CD4-positive, alpha-beta T cell treated with Interleukin-21 for 1 hour (primary cell): ENCODE data around the gene NAAA.
"Not testable (repeated sequence)": the region's sequence is repeated elsewhere in the genome, so short reads cannot be mapped to it uniquely, and the experiment has no call there.

Source experiments
- DNase-seq: peaks from one replicate; pipeline ENCODE4 v3.0.0-alpha.2; 2020

The NAAA gene

DNA sequence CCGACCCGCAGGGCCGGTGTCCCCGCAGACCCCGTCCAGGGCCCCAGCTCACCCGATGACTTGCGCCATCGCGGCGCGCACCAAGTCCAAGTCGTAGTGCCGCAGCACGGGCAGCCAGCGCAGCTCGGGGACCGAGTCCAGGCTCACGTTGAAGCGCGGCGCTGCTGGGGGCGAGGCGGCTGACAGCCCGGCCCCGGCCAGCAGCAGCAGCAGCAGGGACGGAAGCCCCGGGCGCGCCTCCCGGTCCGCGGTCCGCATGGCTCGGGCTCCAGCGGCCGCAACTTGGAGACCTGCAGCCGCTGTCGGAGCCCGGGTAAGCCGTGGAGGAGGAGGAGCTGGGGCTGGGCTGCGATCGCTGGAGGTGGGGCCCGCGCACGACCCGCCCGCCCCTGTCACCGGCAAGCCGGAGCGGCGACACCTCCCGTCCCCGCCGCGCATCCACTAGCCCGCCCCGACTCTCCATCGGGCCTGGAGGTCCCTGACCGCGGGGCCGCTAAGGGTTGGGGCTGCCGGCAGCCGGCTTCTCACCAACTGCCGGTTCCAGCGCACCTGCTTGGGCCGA lies at the start of gene NAAA:
TSS of gene NAAA (minus strand) at position 322 of the 562 bp plus-strand sequence. CDS start at position 258, 64 bp downstream.
- peak; percentile 83 for DNase-seq

DNA sequence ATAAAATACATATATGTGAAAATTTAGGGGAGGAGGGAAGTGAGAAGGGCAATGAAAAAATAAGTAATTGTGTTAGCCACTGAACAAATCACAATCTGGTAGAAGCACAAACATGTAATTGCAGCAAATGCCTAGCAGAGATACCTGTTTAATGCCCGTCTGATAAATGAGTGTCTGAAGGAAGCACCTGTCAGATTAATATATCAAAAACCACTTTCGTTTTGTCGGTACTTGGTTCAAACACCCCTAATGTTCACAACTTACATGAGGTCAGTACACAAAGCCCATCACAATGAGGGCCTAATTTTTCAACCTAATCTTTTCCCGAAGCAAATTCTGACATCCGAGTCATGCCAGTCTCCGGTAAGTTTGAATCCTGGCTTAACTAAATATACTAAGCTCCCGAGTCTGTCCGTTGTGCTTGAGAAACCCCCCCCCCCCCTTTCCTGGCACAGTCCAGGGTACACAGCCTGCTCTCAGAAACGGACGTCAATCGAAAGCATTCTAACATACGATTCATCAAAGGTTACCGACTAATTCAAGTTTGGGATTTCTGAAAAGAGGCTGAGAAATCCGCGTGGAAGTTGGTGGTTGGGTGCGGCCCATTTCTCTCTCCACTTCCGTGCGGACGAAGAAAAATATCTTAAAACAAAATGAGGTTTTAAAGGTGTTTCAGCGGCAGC lies 49.2 kb upstream of the NAAA start:
- DNase-seq: peak; percentile 6

DNA sequence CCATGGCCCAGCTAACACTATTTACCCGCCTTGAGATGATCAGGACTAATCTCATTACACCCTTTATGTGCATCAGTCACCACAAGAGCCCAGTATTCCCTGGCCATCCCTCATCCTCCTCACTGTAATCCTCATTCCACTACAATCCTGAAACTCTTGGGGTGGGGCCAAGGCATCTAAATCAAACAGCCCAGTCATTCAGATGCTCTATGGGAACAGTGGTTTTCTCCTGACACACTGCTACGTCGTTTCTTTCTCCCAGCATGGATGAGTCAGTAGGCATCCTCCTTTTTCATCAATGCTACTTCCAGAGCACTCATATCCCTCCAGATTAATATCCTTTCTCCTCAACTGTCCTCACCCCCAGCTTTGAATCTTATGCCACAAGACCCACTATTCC lies 44.3 kb upstream of the NAAA start:
- no peak for DNase-seq

DNA sequence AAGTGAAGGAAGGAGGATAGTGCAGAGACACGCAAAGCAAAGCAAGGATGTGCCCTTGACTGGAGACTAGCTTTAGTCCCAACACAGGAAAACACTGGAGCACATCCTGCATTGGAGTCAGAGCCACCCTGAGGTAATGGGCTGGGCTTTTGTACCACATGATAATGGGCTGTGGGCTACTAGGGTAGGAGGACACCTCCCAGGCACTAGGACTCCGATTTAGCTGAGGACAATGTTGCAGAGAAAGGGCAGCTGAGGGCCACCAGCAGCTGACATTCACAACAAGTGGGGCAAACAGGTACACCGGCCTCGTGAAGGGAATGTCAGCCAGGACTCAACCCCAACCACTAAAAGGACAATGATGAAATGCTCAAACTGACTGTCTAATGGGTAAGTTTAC lies 39.8 kb upstream of the NAAA start:
- DNase-seq: no peak

DNA sequence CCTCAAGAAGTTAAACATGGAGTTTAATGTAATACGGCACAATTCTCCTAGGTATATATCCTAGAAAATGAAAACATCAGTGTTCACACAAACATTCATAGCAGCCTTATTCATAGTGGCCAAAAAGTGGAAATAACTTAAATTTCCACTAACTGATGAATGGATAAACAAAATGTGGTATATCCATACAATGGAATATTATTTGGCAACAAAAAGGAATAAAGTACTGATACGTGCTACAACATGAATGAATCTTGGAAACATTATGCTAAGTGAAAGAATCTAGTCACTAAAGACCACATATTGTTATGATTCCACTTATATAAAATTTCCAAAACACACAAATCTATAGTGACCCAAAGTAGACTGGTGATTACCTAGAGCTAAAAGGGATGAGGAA lies 35.4 kb upstream of the NAAA start:
- DNase-seq: no peak

DNA sequence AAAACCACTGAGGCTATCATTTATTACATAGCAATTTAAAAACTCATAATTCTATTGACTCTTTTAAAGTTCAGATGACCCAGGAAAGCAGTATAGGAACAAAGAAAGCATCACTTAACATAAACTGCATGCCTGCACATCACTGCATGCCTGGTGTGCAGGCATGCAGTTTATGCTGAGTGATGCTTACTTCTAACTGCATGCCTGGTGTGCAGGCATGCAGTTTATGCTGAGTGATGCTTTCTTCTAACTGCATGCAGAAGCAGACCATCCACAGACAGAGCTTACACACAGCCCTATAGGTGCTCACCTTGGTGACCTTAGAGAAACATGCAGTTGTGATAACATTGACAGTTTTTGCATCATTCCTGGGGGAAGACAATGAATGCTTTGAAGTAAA lies 33.0 kb upstream of the NAAA start:
- no peak for DNase-seq

DNA sequence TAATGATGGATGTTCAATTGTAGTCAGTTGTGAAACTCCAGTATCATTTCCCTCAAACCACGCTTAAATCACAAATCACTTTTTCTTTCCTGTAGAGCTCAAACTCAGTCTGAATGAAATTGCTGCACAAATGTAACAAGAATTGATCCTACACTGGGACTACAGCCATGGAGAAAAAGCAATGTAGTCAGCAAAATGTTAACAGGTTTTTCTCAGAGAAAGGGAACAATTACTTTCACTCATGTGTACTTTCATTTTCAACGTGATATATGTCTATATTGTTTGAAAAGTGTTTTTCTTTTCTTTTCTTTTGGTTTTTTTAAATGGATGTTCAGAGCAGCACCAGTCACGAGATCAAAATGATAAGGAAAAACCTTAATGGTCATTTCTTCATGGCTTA lies 27.3 kb upstream of the NAAA start:
- no peak for DNase-seq

DNA sequence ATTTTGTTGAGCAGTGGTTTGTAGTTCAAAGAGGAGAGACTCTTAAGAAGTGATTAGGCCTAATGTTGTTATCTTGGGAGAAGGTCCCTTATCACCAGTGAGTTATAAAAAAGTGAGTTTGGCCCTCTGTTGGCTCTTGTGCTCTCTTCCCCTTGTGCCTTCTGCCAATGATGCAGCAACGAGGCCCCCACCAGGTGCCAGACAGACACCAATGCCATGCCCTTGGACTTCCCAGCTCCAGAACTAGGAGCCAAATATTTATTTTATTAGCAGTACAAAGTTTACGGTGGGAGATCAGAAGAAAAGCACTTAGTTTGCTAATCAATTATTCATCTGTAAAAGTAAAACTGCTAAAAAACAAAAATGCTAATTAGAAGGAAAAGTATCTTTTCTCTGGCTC lies 22.7 kb upstream of the NAAA start:
- DNase-seq: no peak

DNA sequence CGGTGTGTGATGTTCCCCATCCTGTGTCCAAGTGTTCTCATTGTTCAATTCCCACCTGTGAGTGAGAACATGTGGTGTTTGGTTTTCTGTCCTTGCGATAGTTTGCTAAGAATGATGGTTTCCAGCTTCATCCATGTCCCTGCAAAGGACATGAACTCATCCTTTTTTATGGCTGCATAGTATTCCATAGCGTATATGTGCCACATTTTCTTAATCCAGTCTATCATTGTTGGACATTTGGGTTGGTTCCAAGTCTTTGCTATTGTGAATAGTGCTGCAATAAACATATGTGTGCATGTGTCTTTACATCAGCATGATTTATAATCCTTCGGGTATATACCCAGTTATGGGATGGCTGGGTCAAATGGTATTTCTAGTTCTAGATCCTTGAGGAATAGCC lies 21.3 kb upstream of the NAAA start:
- DNase-seq: not testable (repeated sequence)

DNA sequence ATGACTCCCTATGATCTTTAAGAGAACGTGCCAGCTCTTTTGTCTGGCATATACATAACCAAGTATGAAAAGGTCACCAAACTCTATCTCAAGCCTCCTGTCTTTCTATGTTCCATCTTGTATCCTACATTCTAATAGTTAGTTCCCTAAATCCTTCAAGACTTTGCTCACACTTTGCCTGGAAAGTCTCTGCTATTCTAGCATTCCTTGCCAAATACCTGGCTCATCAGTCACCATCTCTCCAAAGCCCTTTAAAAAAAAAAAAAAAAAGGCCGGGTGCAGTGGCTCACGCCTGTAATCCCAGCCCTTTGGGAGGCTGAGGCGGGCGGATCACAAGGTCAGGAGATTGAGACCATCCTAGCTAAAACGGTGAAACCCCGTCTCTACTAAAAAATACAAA lies 17.7 kb upstream of the NAAA start:
- DNase-seq: not testable (repeated sequence)

DNA sequence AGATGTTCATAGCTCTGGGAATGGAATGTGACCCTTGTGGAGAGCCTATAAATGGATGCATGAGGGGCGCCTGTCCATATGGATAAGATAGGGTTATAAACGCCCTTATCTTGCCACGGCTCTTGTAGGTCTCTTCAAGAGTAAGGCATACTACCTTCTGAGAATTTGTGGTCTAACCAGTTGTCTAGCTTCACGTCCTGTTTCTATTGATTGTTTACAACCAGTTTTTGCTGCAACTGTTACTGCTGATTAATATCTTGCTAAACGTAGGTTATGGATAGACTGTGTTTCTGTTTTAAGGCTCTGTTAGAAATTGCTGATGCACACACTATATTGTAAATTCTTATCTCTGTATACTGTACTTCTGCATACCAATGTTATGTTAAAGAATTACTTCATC lies 14.0 kb upstream of the NAAA start:
- not testable (repeated sequence) for DNase-seq

DNA sequence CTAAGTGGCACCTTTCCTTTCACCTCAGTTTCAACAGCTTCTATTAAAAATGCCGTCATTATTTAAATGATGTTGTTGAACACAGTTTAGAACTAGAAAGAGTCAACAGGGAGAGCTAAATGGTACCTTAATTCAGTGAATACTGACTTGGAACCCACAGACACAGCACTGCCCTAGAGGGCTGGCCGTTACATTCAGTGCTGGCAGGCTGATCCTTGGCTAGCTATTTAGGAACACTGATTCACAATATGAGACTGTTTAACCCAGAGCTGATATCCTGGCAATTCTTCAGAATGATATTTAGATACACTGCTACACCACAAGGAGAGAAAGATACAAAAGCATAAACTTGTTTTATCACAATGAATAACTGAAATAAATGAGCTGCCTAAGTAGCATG lies 12.7 kb upstream of the NAAA start:
- DNase-seq: no peak

DNA sequence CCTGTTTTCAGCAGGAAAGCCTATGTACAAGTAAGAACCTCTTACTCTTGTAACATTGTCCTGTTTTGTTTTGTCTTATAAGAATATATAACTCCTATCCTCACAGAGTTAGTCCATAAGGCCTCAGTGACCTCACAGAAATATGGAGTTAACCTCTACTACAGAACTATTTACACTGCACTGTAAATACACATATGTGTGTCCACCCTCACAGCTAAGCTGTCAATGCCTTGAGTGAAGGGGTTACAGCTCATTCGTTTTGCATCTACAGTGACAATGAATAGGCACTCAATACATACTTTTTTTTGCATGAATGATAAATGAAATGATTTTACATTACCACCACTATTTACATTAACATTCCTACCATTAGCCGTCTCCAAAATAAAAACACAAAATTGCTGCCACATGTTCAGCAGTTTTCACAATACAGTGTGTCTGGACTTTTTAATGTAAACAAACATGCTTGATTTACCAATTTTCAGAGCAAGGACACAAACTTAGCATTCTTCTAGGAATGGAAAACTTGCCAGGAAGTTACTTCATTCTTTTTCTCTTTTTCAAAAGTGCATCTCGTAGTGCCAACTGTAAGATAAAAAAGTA lies 9.5 kb upstream of the NAAA start:
- no peak for DNase-seq

DNA sequence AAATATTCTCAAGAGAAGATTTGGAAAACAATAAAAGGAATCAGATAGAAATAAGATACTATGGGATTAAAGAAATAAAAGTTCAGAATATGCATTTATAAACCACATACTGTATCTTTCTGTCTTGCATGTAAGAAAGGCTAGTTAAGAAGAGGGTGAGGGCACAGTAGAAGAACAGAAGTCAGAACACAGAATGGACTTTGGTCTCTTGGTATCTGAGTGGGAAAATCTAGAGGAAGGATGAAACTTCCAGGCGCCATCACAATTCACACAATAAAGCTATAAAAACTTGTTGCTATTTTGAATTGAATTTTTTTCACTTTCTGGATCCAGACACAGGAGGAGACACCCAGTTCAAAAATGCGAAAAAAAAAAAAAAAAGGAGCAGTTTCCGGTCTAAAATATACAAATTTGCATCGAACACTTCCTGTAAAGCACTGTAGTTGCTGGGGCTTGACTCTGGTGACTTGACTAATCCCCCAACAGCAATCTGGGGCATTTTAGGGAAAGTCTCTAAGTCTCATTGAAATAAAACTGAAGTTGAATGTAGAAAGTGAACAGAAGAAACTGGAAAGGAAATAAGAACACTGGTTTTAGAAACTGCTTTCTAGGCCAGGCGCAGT lies 8.1 kb upstream of the NAAA start:
- DNase-seq: no peak

DNA sequence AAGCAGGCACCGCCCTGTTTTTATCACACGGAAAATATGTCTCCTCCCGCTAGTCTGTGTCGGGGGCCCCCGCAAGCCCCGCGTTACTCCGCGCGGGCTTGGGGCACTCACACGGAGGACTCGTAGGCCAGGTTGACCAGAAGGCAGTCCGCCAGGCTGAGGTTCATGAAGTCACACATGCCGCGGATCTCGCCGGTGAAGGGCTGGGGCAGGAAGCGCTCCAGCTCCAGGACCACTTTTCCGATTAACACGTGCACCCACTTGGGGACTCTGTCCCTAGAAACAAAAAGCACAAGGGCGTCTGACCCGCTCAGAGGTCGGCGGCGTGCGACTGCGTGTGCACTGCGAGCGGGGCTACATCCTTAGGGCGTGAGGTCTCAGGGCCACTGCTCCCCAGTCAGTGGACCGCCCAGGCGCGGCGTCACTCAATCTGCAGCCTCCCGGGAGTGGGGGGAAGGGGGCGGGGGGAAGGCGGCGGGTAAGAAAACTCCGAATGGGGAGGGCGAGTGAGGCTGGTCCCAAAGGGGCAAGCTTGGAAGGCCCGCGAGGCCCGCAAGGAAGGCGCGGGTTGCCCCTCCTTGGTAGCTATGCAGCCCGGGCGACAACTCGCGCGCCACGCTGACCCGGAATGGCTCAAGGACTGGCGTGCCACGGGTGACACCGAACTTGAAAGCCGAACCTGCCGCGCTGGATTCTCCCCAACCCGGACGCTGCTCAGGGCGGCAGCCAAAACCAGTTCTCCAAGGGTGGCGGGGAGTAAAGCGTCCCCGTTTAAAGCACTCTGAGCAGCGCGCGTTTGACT lies 722 bp downstream of the NAAA start:
- peak; percentile 80 for DNase-seq

DNA sequence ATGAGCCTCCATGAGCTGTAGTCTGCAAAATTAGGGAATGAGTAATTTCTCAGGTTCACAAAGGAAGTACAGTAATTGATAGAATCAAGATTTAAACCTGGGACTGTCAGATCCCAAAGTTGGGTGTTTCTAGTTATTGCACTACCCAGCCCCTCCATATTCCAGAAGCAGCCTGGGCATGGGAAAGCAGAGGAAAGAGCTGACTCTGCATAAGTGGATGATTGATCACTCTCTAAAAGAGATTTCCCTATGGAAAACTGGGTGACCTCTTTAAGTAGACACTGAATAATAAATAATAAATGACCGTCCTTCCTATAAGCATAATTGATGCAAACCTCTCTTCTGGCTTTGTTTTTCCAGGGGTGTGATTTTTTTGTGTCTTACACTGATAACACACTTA lies 5.2 kb downstream of the NAAA start:
- no peak for DNase-seq

DNA sequence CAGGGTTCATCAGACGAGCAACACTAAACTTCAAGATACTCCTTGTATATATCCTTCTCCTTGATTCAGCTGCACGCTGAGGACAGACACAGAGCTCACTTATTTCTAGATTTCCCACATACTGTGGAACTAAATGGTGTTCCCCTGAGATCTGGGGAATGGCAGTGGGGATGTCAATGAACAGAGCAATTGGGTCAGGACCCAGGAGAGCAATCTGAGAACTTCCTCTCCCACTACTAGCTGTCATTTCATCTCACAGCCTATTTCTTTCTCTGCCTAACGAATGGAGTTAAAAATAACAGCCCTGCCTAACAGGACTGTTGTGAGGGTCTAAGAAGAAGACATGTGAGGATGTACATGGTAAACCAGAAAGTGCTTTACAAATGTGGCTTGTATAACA lies 10.7 kb downstream of the NAAA start:
- no peak for DNase-seq

DNA sequence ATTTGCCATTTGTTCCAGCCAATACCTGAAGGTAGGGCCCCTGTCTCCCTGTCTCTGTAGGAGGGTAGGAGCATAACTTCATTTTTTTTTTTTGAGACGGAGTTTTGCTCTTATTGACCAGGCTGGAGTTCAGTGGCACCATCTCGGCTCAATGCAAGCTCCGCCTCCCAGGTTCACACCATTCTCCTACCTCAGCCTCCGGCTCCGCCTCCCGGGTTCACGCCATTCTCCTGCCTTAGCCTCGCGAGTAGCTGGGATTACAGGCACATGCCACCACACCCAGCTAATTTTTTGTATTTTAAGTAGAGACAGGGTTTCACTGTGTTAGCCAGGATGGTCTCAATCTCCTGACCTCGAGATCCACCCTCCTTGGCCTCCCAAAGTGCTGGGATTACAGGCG lies 15.9 kb downstream of the NAAA start:
- not testable (repeated sequence) for DNase-seq

DNA sequence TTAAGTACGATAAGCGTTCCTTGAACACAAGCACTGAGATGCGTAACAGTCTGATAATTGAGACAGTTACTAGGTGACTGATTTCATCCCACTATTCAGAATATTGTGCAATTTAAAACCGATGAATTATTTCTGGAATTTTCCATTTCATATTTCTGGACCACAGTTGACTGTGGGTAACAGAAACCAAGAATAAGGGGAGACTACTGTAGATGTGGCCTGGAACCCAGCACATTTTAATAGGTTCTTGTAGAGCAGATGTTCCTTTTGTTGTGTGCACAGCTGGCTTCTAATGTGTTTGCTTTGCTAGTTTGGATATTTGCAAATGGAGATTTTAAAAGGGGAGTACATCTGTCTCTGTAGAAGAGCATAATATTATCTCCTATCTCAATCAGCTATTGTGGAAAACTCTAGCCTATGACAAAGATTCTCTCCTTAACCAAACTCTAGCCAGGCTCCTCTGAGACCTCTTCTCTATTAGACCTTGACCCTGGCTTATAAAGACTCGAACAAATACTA lies 16.4 kb downstream of the NAAA start:
- DNase-seq: no peak

DNA sequence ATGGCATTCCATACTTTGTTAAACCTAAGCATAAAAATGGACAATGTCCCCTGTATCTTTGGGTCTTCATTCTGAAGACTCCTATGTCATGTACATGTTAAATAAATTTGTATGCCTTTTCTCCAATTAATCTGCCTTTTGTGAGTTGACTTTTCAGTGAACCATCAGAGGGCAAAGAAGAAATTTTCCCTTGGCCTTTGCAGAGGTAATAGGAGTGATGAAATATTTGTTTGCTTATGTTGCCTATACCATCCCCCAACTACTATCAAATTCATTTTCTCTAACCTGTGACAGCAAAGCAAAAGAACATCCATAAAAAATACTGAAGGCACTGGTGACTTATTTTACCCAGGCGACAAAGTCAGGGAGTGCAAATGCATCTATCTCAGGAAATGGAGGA lies 18.2 kb downstream of the NAAA start:
- no peak for DNase-seq

DNA sequence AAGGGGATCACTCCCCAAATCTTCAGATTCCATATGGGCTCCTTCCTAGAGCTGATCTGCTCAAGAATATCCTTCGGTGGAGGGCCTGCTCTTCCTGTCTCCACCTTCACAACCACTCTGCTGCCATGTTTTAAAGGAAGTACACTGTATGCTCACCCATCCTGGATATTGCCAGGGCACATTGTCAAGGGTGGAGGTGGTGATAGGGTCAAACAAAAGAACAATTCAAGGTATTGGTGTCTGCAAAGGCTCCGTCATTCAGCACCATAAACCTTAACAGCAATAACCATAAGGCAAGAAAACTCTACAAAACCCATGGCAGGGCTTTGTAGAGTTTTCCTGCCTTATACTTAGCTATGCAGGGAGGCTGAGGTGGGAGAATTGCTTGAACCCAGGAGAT lies 18.9 kb downstream of the NAAA start:
- DNase-seq: no peak

DNA sequence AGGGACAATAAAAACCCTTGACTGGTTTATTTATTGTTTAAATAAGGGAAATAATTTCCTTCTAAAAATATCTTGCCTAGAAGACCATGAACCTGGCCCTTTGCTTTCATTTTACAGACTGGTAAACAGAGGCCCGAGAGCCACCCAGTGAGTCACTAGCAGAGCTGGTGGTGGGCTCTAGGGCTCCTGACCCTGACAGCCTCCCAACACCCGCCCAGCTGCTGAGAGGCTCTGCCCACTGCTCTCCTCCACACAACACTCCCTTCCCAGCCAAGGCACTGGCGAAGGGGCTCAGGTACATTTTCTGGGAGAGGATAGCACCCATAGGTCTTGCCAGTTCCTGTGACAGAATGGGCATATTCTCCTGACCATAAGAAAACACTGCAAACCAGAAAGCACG lies 20.5 kb downstream of the NAAA start:
- no peak for DNase-seq

DNA sequence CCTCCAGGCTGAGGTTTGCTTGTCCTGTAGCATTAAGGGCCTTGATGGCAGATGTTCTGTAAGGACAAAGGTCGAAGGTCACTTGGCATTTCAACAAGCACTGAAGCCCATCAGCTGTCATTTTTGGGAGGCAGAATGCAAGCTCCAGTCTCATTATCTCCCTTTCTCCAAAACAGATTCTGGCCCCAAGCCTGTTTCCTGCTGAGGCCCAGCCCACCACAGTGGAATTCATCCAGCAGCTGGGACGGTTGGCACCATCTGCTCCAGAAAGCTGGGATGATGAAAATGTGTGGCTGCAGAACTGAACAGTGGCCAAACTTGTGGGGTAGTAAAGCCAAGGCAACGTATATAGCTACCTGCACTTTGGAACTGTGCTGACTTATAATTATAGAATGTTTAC lies 20.9 kb downstream of the NAAA start:
- DNase-seq: no peak
